Esophagus muscularis mucosa (tissue), 4 donors: ENCODE results near the gene TTC6. TPM values are rescaled to one million over a fixed set of nuclear protein-coding genes. Genes with fewer than 3 reads are reported as not detected.

ENCODE experiments used
- DNase-seq: peaks from one replicate; pipeline ENCODE4 v3.0.0-alpha.2; 2017; ENCODE audit errors: extremely low spot score
- H3K27ac ChIP-seq, 4 donors: fragments of 200-600 bp; sonication (generic); replicated peaks in 1 of 4; 1 replicate in 3 of 4; 2 replicates in 1 of 4; pipeline ENCODE4 v1.5.1; 2016 to 2019; ENCODE audit warnings: mild to moderate bottlenecking in 1 of 4
- H3K27me3 ChIP-seq, 4 donors: fragments of 200-600 bp; sonication (generic); one replicate each; pipeline versions ENCODE4 v1.5.1 to v1.6.0; 2016 to 2019
- H3K36me3 ChIP-seq, 4 donors: fragments of 200-600 bp; sonication (generic); one replicate each; pipeline ENCODE4 v1.5.1; 2016 to 2019
- H3K4me1 ChIP-seq, 4 donors: fragments of 200-600 bp; sonication (generic); one replicate each; pipeline ENCODE4 v1.5.1; 2016 to 2019
- H3K4me3 ChIP-seq, 4 donors: fragments of 200-600 bp; sonication (generic); 1 replicate in 2 of 4; 2 replicates in 2 of 4; pipeline ENCODE4 v1.5.1; 2016 to 2019; ENCODE audit warnings: mild to moderate bottlenecking in 4 of 4, moderate library complexity in 1 of 4
- H3K9me3 ChIP-seq, 4 donors: fragments of 200-600 bp; sonication (generic); 1 replicate in 3 of 4; 2 replicates in 1 of 4; pipeline ENCODE4 v1.5.1; 2016 to 2019
- CTCF ChIP-seq, 3 experiments: fragments of 200-600 bp in 2 of 3; fragments of 450-650 bp in 1 of 3; sonication (generic) in 2 of 3; IDR thresholded peaks; one replicate each; pipeline ENCODE4 v1.5.1; 2017 to 2019; ENCODE audit warnings: antibody characterized with exemption in 3 of 3, mild to moderate bottlenecking in 2 of 3, moderate library complexity in 1 of 3
- EP300 ChIP-seq: sonication (generic); formaldehyde crosslinking; IDR thresholded peaks from one replicate; pipeline ENCODE4 v1.6.1; 2017; ENCODE audit warnings: antibody characterized with exemption
- POLR2A ChIP-seq: fragments of 450-650 bp; IDR thresholded peaks from one replicate; pipeline ENCODE4 v1.6.1; 2017; ENCODE audit warnings: antibody characterized with exemption, moderate library complexity, mild to moderate bottlenecking, low read depth
- POLR2AphosphoS5 ChIP-seq, 2 donors: sonication (generic); formaldehyde crosslinking; IDR thresholded peaks; one replicate each; pipeline ENCODE4 v1.6.1; 2017; ENCODE audit warnings: antibody characterized with exemption in 2 of 2
- WGBS: methylation state at CpG from one replicate; pipeline ENCODE4 v1.1.5; 2018; 5-methylcytosine and 5-hydroxymethylcytosine counted together
- intact Hi-C: fragments of 100-400 bp; cut with DNase I; formaldehyde crosslinking; loops from one replicate; pipeline ENCODE4 v1.15.1; 2023
- total RNA-seq, 4 donors: library from RNA; depleted of rRNA; stranded (reverse); fragments of >200 nt; gene quantifications; one replicate each; pipeline versions ENCODE4 v1.1.0 to v1.2.1, GENCODE V29; 2016

The TTC6 gene
- total RNA-seq, 4 donors from 2014 or later: not detected

- H3K9me3 ChIP-seq: no peaks in the 10 kb centered on the region
- WGBS: 8% methylated on average over 20 of the region's 23 CpGs
- intact Hi-C loops: no loop called here
- H3K36me3 ChIP-seq: no peaks in the 10 kb centered on the region
- H3K27me3 ChIP-seq: peaks cover 9 to 85% (median 66%) of the 10 kb centered on the region in 4 donors
- TF ChIP-seq POLR2AphosphoS5 (IDR thresholded peaks at IDR 0.05) (no peak), POLR2A (no peak), CTCF (IDR thresholded peaks at IDR 0.05) (no peak), EP300 (no peak)
- no peak overlapping the region for H3K4me3 ChIP-seq
- no peak for DNase-seq
- no peak overlapping the region for H3K27ac ChIP-seq
- peaks cover 23 to 34% (median 32%) of the 10 kb centered on the region in 4 donors for H3K4me1 ChIP-seq
Observed at GRCh38 chr14:37585101-37585511, 10.3 kb upstream of the TTC6 start.

GRCh38 chr14:37585971-37586796 lies 9.2 kb upstream of the TTC6 start:
- Histone ChIP-seq H3K9me3 (no peaks in the 10 kb centered on the region), H3K27ac (no peak overlapping the region), H3K4me1 (peaks cover 23 to 35% (median 33%) of the 10 kb centered on the region in 4 donors), H3K4me3 (no peak overlapping the region), H3K27me3 (peaks cover 9 to 96% (median 77%) of the 10 kb centered on the region in 4 donors), H3K36me3 (no peaks in the 10 kb centered on the region)
- 15% methylated on average over 10 of the region's 10 CpGs for WGBS
- intact Hi-C loops: no loop called here
- DNase-seq: no peak
- TF ChIP-seq POLR2A: no peak
- no peak for TF ChIP-seq CTCF (IDR thresholded peaks at IDR 0.05)
- TF ChIP-seq EP300: no peak
- no peak for TF ChIP-seq POLR2AphosphoS5 (IDR thresholded peaks at IDR 0.05)

GRCh38 chr14:37586797-37587130 lies 8.7 kb upstream of the TTC6 start:
- H3K4me1 ChIP-seq: peaks cover 25 to 41% (median 38%) of the 10 kb centered on the region in 4 donors
- H3K9me3 ChIP-seq: no peaks in the 10 kb centered on the region
- 5% methylated on average over 1 of the region's 1 CpG for WGBS
- no peak for TF ChIP-seq POLR2A
- no peak for TF ChIP-seq EP300
- TF ChIP-seq CTCF (IDR thresholded peaks at IDR 0.05): no peak
- TF ChIP-seq POLR2AphosphoS5 (IDR thresholded peaks at IDR 0.05): no peak
- H3K36me3 ChIP-seq: no peaks in the 10 kb centered on the region
- H3K27ac ChIP-seq: no peak overlapping the region
- H3K4me3 ChIP-seq: no peak overlapping the region
- intact Hi-C loops: no loop called here
- no peak for DNase-seq
- peaks cover 15 to 99% (median 83%) of the 10 kb centered on the region in 4 donors for H3K27me3 ChIP-seq

GRCh38 chr14:37587131-37587803 lies 8.2 kb upstream of the TTC6 start:
- WGBS: 18% methylated on average over 4 of the region's 4 CpGs
- Histone ChIP-seq H3K4me1 (peaks cover 27 to 46% (median 43%) of the 10 kb centered on the region in 4 donors), H3K4me3 (no peak overlapping the region), H3K9me3 (no peaks in the 10 kb centered on the region), H3K36me3 (no peaks in the 10 kb centered on the region), H3K27me3 (peaks cover 18 to 100% (median 88%) of the 10 kb centered on the region in 4 donors), H3K27ac (no peak overlapping the region)
- TF ChIP-seq EP300: no peak
- TF ChIP-seq CTCF (IDR thresholded peaks at IDR 0.05): no peak
- TF ChIP-seq POLR2AphosphoS5 (IDR thresholded peaks at IDR 0.05): no peak
- no peak for TF ChIP-seq POLR2A
- DNase-seq: no peak
- intact Hi-C loops: no loop called here
